ENCODE data around the gene PKDCC.
A peak's percentile ranks its signal among the peaks of the same experiment; 100 is the strongest.
"Not testable (repeated sequence)": the region's sequence is repeated elsewhere in the genome, so short reads cannot be mapped to it uniquely, and the experiment has no call there.

PKDCC gene

GRCh38 chr2:42030200-42030759 is 17.5 kb upstream of the PKDCC start:
- no peak for DNase-seq (ENCODE audit: low read depth)

- DNase-seq (ENCODE audit: low read depth) = no peak
Measured at GRCh38 chr2:42030829-42031228, 17.0 kb upstream of the PKDCC start.

- no peak for DNase-seq (ENCODE audit: low read depth)
Measured at GRCh38 chr2:42031281-42032223, 16.3 kb upstream of the PKDCC start.

- no peak for DNase-seq (ENCODE audit: low read depth)
Measured at GRCh38 chr2:42032224-42032620, 15.6 kb upstream of the PKDCC start.

GRCh38 chr2:42032745-42033144 is 15.1 kb upstream of the PKDCC start:
- DNase-seq (ENCODE audit: low read depth) = no peak

GRCh38 chr2:42034096-42034495 is 13.7 kb upstream of the PKDCC start:
- DNase-seq (ENCODE audit: low read depth) = not testable (repeated sequence)

GRCh38 chr2:42035241-42035640 is 12.6 kb upstream of the PKDCC start:
- no peak for DNase-seq (ENCODE audit: low read depth)

GRCh38 chr2:42036413-42036812 is 11.4 kb upstream of the PKDCC start:
- DNase-seq (ENCODE audit: low read depth) = no peak

- DNase-seq (ENCODE audit: low read depth) = no peak
Measured at GRCh38 chr2:42036940-42037339, 10.9 kb upstream of the PKDCC start.

- DNase-seq (ENCODE audit: low read depth) = no peak
Measured at GRCh38 chr2:42040643-42041278, 7.1 kb upstream of the PKDCC start.

GRCh38 chr2:42041377-42042127 is 6.3 kb upstream of the PKDCC start:
- DNase-seq (ENCODE audit: low read depth) = no peak

- no peak for DNase-seq (ENCODE audit: low read depth)
Measured at GRCh38 chr2:42042631-42043355, 5.0 kb upstream of the PKDCC start.

- DNase-seq (ENCODE audit: low read depth) = no peak
Measured at GRCh38 chr2:42043789-42044394, 3.9 kb upstream of the PKDCC start.

GRCh38 chr2:42044939-42045338 is 2.9 kb upstream of the PKDCC start:
- DNase-seq (ENCODE audit: low read depth) = no peak

- no peak for DNase-seq (ENCODE audit: low read depth)
Measured at GRCh38 chr2:42045352-42045751, 2.5 kb upstream of the PKDCC start.

- DNase-seq (ENCODE audit: low read depth) = no peak
Measured at GRCh38 chr2:42045848-42046748, 1.7 kb upstream of the PKDCC start.

GRCh38 chr2:42046819-42047487 is 868 bp upstream of the PKDCC start:
- DNase-seq (ENCODE audit: low read depth) = no peak

GRCh38 chr2:42048299-42049220 is 739 bp downstream of the PKDCC start:
- DNase-seq (ENCODE audit: low read depth) = peak; percentile 38
